OCI-LY7 (cell line): Measurements from ENCODE around the gene PAQR4. TPM values are rescaled to one million over a fixed set of nuclear protein-coding genes. Genes with fewer than 3 reads are reported as not detected.

Experiments used
- BruUV-seq: library from RNA; stranded (reverse); fragments of 400-500 nt; replicated peaks from 2 replicates; lab custom pipeline; 2021; lab: Mats Ljungman, UMichigan
- CTCF ChIA-PET: fragments of 300-600 bp; sonication (Branson Sonifier 250); formaldehyde crosslinking; loops from one replicate; lab custom pipeline; 2022; ENCODE audit warnings: antibody characterized with exemption; ENCODE audit not compliant: unreplicated experiment; lab: Charles Lee
- POLR2A ChIA-PET: fragments of 300-600 bp; sonication (Branson Sonifier 250); formaldehyde crosslinking; loops from one replicate; lab custom pipeline; 2022; ENCODE audit warnings: antibody characterized with exemption; lab: Charles Lee
- DNase-seq: peaks from one replicate; pipeline ENCODE4 v3.0.0-alpha.2; 2015; ENCODE audit warnings: low spot score
- H2AFZ ChIP-seq: fragments of 200-600 bp; sonication (generic), shearing (Covaris generic); 2 replicates; pipeline ENCODE4 v1.6.1; 2014; ENCODE audit warnings: mild to moderate bottlenecking, antibody characterized with exemption, low read length, moderate library complexity
- H3K27ac ChIP-seq: fragments of 200-600 bp; sonication (generic); 2 replicates; pipeline ENCODE4 v1.5.1; 2014; ENCODE audit warnings: mixed run types, low read depth, mild to moderate bottlenecking, moderate library complexity, low read length, inconsistent platforms; ENCODE audit not compliant: poor library complexity, severe bottlenecking
- H3K36me3 ChIP-seq: fragments of 200-600 bp; sonication (generic); 2 replicates; pipeline ENCODE4 v1.6.1; 2014; ENCODE audit warnings: mild to moderate bottlenecking, antibody characterized with exemption, low read length, moderate library complexity, mixed read lengths; ENCODE audit not compliant: insufficient read depth
- H3K4me1 ChIP-seq: fragments of 200-600 bp; sonication (generic); 2 replicates; pipeline ENCODE4 v1.5.1; 2014; ENCODE audit warnings: mild to moderate bottlenecking, low read length; ENCODE audit not compliant: insufficient read depth, poor library complexity, severe bottlenecking
- H3K4me2 ChIP-seq: fragments of 200-600 bp; sonication (generic); 2 replicates; pipeline ENCODE4 v1.6.1; 2014; ENCODE audit warnings: mild to moderate bottlenecking, low read length
- H3K4me3 ChIP-seq: fragments of 200-600 bp; sonication (generic); 2 replicates; pipeline ENCODE4 v1.5.1; 2014; ENCODE audit warnings: mild to moderate bottlenecking, low read depth, low read length; ENCODE audit not compliant: poor library complexity, severe bottlenecking
- H3K79me2 ChIP-seq: fragments of 200-600 bp; sonication (generic); 2 replicates; pipeline ENCODE4 v1.6.1; 2016; ENCODE audit warnings: low read depth, mild to moderate bottlenecking, low read length, moderate library complexity, mixed read lengths; ENCODE audit not compliant: insufficient read depth
- H3K9me2 ChIP-seq: fragments of 200-600 bp; sonication (generic); 2 replicates; pipeline ENCODE4 v1.6.1; 2016; ENCODE audit warnings: mild to moderate bottlenecking, low read length, mixed read lengths; ENCODE audit not compliant: insufficient read depth
- H3K9me3 ChIP-seq: fragments of 200-600 bp; sonication (generic); 2 replicates; pipeline ENCODE4 v1.6.1; 2014; ENCODE audit warnings: mild to moderate bottlenecking, mixed run types, low read length, mixed read lengths
- H4K20me1 ChIP-seq: fragments of 200-600 bp; sonication (generic); 2 replicates; pipeline ENCODE4 v1.6.1; 2014; ENCODE audit warnings: mild to moderate bottlenecking, antibody characterized with exemption, low read length, moderate library complexity, mixed read lengths; ENCODE audit not compliant: insufficient read depth
- CTCF ChIP-seq: fragments of 200-600 bp; sonication (generic); conservative IDR thresholded peaks from 2 replicates; pipeline ENCODE4 v1.5.1; 2014; ENCODE audit warnings: mild to moderate bottlenecking, antibody characterized with exemption, low read length, moderate library complexity, mixed read lengths
- EZH2phosphoT487 ChIP-seq: fragments of 200-600 bp; sonication (generic); IDR thresholded peaks from 2 replicates; pipeline ENCODE4 v1.6.1; 2018; ENCODE audit warnings: low read depth, borderline replicate concordance, mild to moderate bottlenecking, mixed run types, antibody characterized with exemption, low read length, moderate library complexity, mixed read lengths
- intact Hi-C: fragments of 100-400 bp; cut with micrococcal nuclease; formaldehyde crosslinking; loops from one replicate; pipeline ENCODE4 v1.10.0; 2022; ENCODE audit not compliant: unreplicated experiment
- total RNA-seq, 2 experiments: library from RNA; depleted of rRNA in 1 of 2; stranded (reverse); fragments of >200 nt in 1 of 2; shearing (Covaris generic) in 1 of 2; gene quantifications; 2 replicates each; pipeline ENCODE4 v1.2.3, GENCODE V29; 2014 to 2022

PAQR4 gene
- total RNA-seq, 2 experiments from 2014 or later = 49.1 to 59.7 TPM

DNA sequence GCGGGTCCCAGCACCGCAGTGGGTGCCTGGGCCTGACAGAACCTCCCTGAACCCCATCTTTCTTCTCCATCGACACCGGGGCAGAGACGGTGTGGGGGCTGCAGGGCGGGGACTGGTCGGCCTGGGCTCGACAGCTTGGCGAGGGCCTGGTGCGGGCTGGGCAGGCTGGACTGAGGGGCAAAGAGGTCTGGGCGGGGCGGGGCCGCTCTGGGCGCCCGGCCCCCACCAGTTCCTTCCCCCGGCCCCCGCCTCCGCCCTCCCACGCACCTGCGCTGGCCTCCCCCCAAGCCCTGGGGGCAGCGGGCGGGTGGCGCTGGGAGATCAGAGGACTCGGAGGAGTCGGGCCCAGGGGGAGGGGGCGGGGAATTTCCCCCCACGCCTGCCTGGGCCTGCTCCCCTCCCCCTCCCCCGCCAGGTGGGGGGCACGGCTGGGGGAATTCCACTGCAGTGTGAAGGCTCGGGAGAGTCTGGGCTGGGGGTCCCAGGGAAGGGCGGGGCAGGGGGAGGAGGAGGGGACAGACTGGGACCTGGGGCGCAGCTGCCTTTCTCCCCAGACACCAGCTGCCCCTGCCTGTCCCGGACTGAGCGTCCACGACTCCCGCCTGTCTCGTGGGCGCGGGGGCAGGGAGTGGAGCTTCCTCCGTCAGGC lies 6.0 kb upstream of the PAQR4 start:
- no TSS peak for BruUV-seq

DNA sequence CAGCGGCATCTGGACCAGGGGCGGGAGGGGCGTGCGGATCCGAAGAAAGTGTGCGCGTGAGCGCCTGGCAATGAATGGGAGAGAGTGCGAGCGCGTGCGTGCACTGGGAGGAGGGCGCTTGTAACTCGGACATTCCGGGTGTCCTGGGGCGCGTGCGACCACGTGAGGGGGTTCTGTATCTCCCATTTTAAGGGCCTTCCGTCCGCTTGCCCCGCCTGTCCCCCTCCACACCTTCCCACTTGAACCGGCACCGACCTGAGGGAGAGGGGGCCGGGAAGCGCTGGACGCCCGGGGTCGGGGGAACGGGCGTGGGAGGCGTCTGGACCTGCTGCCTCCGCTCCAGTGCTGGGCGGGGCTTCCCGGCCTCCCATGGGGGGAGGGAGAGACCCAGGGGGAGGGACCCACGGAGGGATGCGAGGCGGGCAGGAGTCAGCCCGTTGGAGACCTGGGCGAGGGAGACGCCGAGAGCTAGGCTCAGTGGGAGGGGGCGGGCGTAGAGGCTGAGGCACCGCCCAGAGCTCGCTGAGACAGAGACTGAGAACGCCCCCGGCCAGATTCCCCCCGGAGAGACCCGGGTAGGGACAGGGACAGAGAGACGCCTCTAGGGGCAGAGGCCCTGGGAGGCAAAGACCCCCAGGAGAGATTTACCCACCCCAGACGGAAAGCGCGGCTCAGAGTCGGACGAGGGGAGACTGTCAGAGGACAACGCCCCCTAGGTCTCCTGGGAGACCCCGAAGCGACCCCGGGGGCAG lies 5.2 kb upstream of the PAQR4 start, which contains the start of gene KREMEN2:
Gene KREMEN2, plus strand, starts transcription at position 553 of the 752 bp plus-strand sequence. CDS start 246 bp downstream, outside the sequence.
- Histone ChIP-seq H3K4me3 (peak within 1 kb of the TSS; percentile 54), H3K9me3 (no peaks in the 10 kb centered on the region), H3K36me3 (no peaks in the 10 kb centered on the region), H3K4me2 (peak within 1 kb of the TSS; percentile 65), H3K4me1 (peaks cover 61% of the 10 kb centered on the region), H3K27ac (no peak within 1 kb of the TSS), H4K20me1 (no peaks in the 10 kb centered on the region), H2AFZ (no peak within 1 kb of the TSS), H3K79me2 (no peaks in the 10 kb centered on the region), H3K9me2 (no peaks in the 10 kb centered on the region)
- no peak for DNase-seq
- TF ChIP-seq CTCF (peak; percentile 32; the same call in 1 of the 2 replicates), EZH2phosphoT487 (peak; percentile 26; the same call in 1 of the 2 replicates)
- BruUV-seq = no TSS peak
- intact Hi-C loops = loop anchor here (5.0 kb wide), 1 partner anchor 37 kb away; no protein-coding TSS in a partner anchor
- CTCF ChIA-PET = no interaction called here
- POLR2A ChIA-PET = no interaction called here

More for the DNA sequence above, 6.0 kb upstream of the PAQR4 start:
- ChIA-PET CTCF (no interaction called here), POLR2A (interaction anchor here (0.6 kb wide), 2 partner anchors 15 to 20 kb away, joined by 3 read pairs; no protein-coding TSS in a partner anchor)
- no peak for DNase-seq
- Histone ChIP-seq H3K79me2 (no peaks in the 10 kb centered on the region), H3K36me3 (no peaks in the 10 kb centered on the region), H3K9me2 (no peaks in the 10 kb centered on the region), H3K4me1 (peaks cover 55% of the 10 kb centered on the region), H4K20me1 (no peaks in the 10 kb centered on the region), H3K27ac (no peak overlapping the region), H3K9me3 (no peaks in the 10 kb centered on the region), H2AFZ (no peak overlapping the region), H3K4me2 (peak overlapping the region; percentile 65), H3K4me3 (peak overlapping the region; percentile 54)
- intact Hi-C loops = loop anchor here (5.0 kb wide), 1 partner anchor 36 kb away; no protein-coding TSS in a partner anchor
- TF ChIP-seq CTCF (no peak), EZH2phosphoT487 (no peak)
